Heart left ventricle (tissue), 13 donors: ENCODE results near the gene RYR3.

Source experiments
- POLR2A ChIP-seq, 2 donors: fragments of 450-650 bp; IDR thresholded peaks; one replicate each; pipeline ENCODE4 v1.6.1; 2017; ENCODE audit warnings: antibody characterized with exemption in 2 of 2, mild to moderate bottlenecking in 2 of 2, moderate library complexity in 2 of 2
- TF ChIP-seq, protein P1 (sequence below), 12 donors: fragments of 200-600 bp; sonication (generic) in 4 of 12; IDR thresholded peaks; one replicate each; pipeline versions ENCODE4 v1.5.0 to v1.8.0; 2018 to 2022; ENCODE audit warnings: antibody characterized with exemption in 12 of 12, mild to moderate bottlenecking in 5 of 12
- donor health status: ischemic (EF 13 %, LVEDD 7.1; RV severe dilation, severe dysfunction).
- donor health status: DM: no; HTN: yes; CAD: no.
- donor health status: DM: no; HTN: no; CAD: no.
- donor health status: ischemic (EF 25% LVEDD 6.9; RV normal size, moderate dysfunction).
- donor health status: ischemic (EF 25% LVEDD 5.7; RV mildly dilated, moderate dysfunction).
- donor health status: ischemic (EF 35%, LVEDD 5.7; RV mildly dilated, moderate dysfunction).
- donor health status: nonischemic (EF 11% LVEDD 7.7; RV severe dilation, severe dysfunction).
- donor health status: DM: yes; HTN: yes; CAD: no.
- donor health status: PGD.
- donor health status: ischemic (EF 29% LVEDD 5.4; RV normal size, mild dysfunction).
- donor health status: nonischemic (EF 23%, LVEDD 6.1; RV moderate dilation, normal function).

DNA sequence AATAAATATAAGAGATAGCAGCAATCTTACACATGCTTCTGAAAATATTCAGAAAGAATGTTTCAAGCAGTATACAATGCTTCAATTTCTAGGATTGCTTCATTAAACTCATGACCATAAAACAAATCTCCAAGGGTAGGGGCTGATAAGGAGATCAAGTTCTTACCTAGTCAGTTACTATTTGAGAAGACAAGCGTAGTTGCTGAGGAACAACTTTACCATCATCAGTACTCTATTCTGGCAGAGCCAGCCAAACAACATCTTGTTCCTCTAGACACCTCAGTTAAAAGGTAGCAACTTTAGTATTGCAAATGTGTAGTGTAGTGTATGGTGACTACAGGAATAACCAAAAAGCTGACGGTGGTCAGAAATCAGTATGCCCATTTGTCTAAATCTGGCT lies 572.2 kb downstream of the RYR3 start:
- TF ChIP-seq, protein P1, sequence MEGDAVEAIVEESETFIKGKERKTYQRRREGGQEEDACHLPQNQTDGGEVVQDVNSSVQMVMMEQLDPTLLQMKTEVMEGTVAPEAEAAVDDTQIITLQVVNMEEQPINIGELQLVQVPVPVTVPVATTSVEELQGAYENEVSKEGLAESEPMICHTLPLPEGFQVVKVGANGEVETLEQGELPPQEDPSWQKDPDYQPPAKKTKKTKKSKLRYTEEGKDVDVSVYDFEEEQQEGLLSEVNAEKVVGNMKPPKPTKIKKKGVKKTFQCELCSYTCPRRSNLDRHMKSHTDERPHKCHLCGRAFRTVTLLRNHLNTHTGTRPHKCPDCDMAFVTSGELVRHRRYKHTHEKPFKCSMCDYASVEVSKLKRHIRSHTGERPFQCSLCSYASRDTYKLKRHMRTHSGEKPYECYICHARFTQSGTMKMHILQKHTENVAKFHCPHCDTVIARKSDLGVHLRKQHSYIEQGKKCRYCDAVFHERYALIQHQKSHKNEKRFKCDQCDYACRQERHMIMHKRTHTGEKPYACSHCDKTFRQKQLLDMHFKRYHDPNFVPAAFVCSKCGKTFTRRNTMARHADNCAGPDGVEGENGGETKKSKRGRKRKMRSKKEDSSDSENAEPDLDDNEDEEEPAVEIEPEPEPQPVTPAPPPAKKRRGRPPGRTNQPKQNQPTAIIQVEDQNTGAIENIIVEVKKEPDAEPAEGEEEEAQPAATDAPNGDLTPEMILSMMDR (IDR thresholded peaks at IDR 0.05) = no peak
- TF ChIP-seq POLR2A (IDR thresholded peaks at IDR 0.05) = no peak
